HepG2 (cell line): ENCODE data around the gene EGR4. TPM values are rescaled to one million over a fixed set of nuclear protein-coding genes. Genes with fewer than 3 reads are reported as not detected.

ENCODE experiments used
- MTA1 ChIP-seq: sonication (generic); formaldehyde crosslinking; IDR thresholded peaks from 2 replicates; pipeline ENCODE4 v1.4.0; 2020; ENCODE audit warnings: missing genetic modification reagents, mild to moderate bottlenecking, borderline replicate concordance
- NCOA1 ChIP-seq: sonication (generic); formaldehyde crosslinking; IDR thresholded peaks from 2 replicates; pipeline ENCODE4 v1.9.0; 2021; ENCODE audit warnings: missing genetic modification reagents
- PAF1 ChIP-seq: IDR thresholded peaks from 2 replicates; pipeline ENCODE4 v1.6.1; 2016; ENCODE audit warnings: missing genetic modification reagents, missing compliant biosample characterization
- PAX8 ChIP-seq: sonication (generic); formaldehyde crosslinking; IDR thresholded peaks from 2 replicates; pipeline ENCODE4 v1.8.0; 2022; ENCODE audit warnings: mild to moderate bottlenecking, missing genetic modification reagents, borderline replicate concordance
- RCOR2 ChIP-seq: IDR thresholded peaks from 2 replicates; pipeline ENCODE4 v1.6.1; 2016; ENCODE audit warnings: missing biosample characterization, missing genetic modification reagents
- REL ChIP-seq: sonication (generic); formaldehyde crosslinking; conservative IDR thresholded peaks from 2 replicates; pipeline ENCODE4 v1.8.0; 2022; ENCODE audit warnings: mild to moderate bottlenecking, missing genetic modification reagents, moderate library complexity
- RORA ChIP-seq: sonication (generic); formaldehyde crosslinking; IDR thresholded peaks from 2 replicates; pipeline ENCODE4 v1.5.0; 2020; ENCODE audit warnings: mild to moderate bottlenecking, missing genetic modification reagents, moderate library complexity
- ZMYM3 ChIP-seq: sonication (generic); formaldehyde crosslinking; IDR thresholded peaks from 2 replicates; pipeline ENCODE4 v1.5.1; 2020; ENCODE audit warnings: mild to moderate bottlenecking, missing genetic modification reagents
- ZNF557 ChIP-seq: sonication (generic); formaldehyde crosslinking; IDR thresholded peaks from 2 replicates; pipeline ENCODE4 v1.4.0; 2020; ENCODE audit warnings: missing genetic modification reagents
- ZNF780A ChIP-seq: sonication (generic); formaldehyde crosslinking; IDR thresholded peaks from 2 replicates; pipeline ENCODE4 v1.8.0; 2022; ENCODE audit warnings: mild to moderate bottlenecking, missing genetic modification reagents, moderate library complexity
- ZNF841 ChIP-seq: sonication (generic); formaldehyde crosslinking; IDR thresholded peaks from 2 replicates; pipeline ENCODE4 v1.8.1; 2023; ENCODE audit warnings: missing genetic modification reagents, borderline replicate concordance
- polyA plus RNA-seq, 8 experiments: library from polyadenylated mRNA; depleted of rRNA in 3 of 8; stranded (reverse) in 7 of 8; unstranded in 1 of 8; fragments of >200 nt; fragmentation: Illumina TruSeq in 4 of 8; extraction: Trizol in 4 of 8; gene quantifications; 2 replicates each; pipeline versions ENCODE4 v1.2.1 to v1.2.3, GENCODE V29; 2011 to 2016; ENCODE audit warnings: low read depth in 4 of 8, missing spikeins in 1 of 8, mixed read lengths in 1 of 8; ENCODE audit not compliant: insufficient read depth in 1 of 8
- total RNA-seq, 5 experiments: library from RNA; depleted of rRNA; stranded (reverse); fragments of >200 nt; fragmentation: Illumina TruSeq; extraction: Trizol; gene quantifications; 2 replicates each; pipeline ENCODE4 v1.2.3, GENCODE V29; 2016; ENCODE audit warnings: low read depth in 1 of 5
- TF ChIP-seq, protein P1 (sequence below): sonication (generic); formaldehyde crosslinking; IDR thresholded peaks from 2 replicates; pipeline ENCODE4 v1.8.1; 2023; ENCODE audit warnings: mild to moderate bottlenecking, missing genetic modification reagents
- TF ChIP-seq, protein P2 (sequence below): sonication (generic); formaldehyde crosslinking; IDR thresholded peaks from 2 replicates; pipeline ENCODE4 v1.8.0; 2022; ENCODE audit warnings: mild to moderate bottlenecking, missing genetic modification reagents, moderate library complexity
- TF ChIP-seq, protein P3 (sequence below): sonication (generic); formaldehyde crosslinking; IDR thresholded peaks from 2 replicates; pipeline ENCODE4 v1.4.0; 2020; ENCODE audit warnings: missing genetic modification reagents
- TF ChIP-seq, protein P4 (sequence below): sonication (generic); formaldehyde crosslinking; IDR thresholded peaks from 2 replicates; pipeline ENCODE4 v1.4.0; 2020; ENCODE audit warnings: mild to moderate bottlenecking, missing genetic modification reagents
- TF ChIP-seq, protein P5 (sequence below): sonication (generic); formaldehyde crosslinking; IDR thresholded peaks from 2 replicates; pipeline ENCODE4 v1.4.0; 2020; ENCODE audit warnings: missing genetic modification reagents, mild to moderate bottlenecking, borderline replicate concordance
- TF ChIP-seq, protein P6 (sequence below): sonication (generic); IDR thresholded peaks from 2 replicates; pipeline ENCODE4 v1.6.1; 2016; ENCODE audit warnings: low read depth, borderline replicate concordance
- TF ChIP-seq, protein P7 (sequence below): sonication (generic); formaldehyde crosslinking; IDR thresholded peaks from 2 replicates; pipeline ENCODE4 v1.5.1; 2020; ENCODE audit warnings: mild to moderate bottlenecking, missing genetic modification reagents, moderate library complexity

Gene EGR4
- total and polyA plus RNA-seq, 2 of the 13 experiments (the other 11 are each of a cell fraction or from before 2014, with no cell fraction given): not detected

DNA sequence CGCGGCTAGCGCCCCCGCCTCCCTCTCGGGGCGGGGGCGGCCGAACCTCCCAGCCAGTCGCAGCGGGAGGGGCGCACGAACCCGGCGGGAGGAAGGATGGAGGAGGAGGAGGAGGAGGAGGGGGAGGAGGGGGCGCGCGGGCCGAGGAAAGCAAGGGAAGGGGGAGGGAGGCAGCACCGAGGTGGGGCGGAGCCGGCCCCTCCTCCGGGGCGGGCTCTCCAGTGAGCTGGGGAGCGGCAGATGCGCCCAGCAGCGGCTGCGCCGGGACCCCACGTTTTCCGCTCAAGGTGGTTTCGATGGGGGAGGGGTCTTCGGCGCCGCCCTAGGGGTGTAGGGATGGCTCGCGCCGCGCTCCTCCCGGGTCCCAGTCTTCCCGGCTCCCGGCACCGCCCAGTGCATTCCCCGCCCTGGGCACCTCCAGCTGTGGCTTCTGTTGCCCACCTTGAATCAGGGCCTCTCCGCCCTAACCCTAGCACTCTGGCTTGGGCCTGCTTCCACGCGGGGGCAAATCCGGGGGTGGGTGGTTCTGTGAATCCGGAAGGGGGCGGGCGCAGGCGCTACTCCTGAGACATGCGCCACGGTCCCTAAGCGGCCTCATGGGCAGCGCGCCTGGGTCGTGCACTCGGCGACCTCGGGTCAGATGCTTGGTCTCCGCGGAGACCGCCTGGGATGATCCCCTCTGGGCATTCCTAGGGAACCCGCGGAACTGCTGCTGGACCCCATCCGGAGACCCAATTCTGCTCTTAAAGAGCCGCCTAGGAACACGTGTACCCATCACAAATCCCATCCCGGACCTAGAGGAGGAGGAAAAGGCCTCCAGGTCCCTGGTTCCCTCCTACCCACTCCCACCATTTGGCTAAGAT is 8.8 kb downstream of the EGR4 start, which contains the start of gene FBXO41 (continued):
- TF ChIP-seq, protein P1, sequence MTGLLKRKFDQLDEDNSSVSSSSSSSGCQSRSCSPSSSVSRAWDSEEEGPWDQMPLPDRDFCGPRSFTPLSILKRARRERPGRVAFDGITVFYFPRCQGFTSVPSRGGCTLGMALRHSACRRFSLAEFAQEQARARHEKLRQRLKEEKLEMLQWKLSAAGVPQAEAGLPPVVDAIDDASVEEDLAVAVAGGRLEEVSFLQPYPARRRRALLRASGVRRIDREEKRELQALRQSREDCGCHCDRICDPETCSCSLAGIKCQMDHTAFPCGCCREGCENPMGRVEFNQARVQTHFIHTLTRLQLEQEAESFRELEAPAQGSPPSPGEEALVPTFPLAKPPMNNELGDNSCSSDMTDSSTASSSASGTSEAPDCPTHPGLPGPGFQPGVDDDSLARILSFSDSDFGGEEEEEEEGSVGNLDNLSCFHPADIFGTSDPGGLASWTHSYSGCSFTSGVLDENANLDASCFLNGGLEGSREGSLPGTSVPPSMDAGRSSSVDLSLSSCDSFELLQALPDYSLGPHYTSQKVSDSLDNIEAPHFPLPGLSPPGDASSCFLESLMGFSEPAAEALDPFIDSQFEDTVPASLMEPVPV (CRISPR knock-in tag): peak; percentile 18; the same call in 1 of the 2 replicates
- no peak for TF ChIP-seq NCOA1 (CRISPR knock-in tag)
- TF ChIP-seq, protein P2, sequence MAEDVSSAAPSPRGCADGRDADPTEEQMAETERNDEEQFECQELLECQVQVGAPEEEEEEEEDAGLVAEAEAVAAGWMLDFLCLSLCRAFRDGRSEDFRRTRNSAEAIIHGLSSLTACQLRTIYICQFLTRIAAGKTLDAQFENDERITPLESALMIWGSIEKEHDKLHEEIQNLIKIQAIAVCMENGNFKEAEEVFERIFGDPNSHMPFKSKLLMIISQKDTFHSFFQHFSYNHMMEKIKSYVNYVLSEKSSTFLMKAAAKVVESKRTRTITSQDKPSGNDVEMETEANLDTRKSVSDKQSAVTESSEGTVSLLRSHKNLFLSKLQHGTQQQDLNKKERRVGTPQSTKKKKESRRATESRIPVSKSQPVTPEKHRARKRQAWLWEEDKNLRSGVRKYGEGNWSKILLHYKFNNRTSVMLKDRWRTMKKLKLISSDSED (CRISPR knock-in tag): no peak; the same call in 1 of the 2 replicates
- TF ChIP-seq PAX8 (CRISPR knock-in tag): no peak
- TF ChIP-seq, protein P3, sequence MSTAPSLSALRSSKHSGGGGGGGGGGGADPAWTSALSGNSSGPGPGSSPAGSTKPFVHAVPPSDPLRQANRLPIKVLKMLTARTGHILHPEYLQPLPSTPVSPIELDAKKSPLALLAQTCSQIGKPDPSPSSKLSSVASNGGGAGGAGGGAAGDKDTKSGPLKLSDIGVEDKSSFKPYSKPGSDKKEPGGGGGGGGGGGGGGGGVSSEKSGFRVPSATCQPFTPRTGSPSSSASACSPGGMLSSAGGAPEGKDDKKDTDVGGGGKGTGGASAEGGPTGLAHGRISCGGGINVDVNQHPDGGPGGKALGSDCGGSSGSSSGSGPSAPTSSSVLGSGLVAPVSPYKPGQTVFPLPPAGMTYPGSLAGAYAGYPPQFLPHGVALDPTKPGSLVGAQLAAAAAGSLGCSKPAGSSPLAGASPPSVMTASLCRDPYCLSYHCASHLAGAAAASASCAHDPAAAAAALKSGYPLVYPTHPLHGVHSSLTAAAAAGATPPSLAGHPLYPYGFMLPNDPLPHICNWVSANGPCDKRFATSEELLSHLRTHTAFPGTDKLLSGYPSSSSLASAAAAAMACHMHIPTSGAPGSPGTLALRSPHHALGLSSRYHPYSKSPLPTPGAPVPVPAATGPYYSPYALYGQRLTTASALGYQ (CRISPR knock-in tag): no peak
- TF ChIP-seq, protein P4, sequence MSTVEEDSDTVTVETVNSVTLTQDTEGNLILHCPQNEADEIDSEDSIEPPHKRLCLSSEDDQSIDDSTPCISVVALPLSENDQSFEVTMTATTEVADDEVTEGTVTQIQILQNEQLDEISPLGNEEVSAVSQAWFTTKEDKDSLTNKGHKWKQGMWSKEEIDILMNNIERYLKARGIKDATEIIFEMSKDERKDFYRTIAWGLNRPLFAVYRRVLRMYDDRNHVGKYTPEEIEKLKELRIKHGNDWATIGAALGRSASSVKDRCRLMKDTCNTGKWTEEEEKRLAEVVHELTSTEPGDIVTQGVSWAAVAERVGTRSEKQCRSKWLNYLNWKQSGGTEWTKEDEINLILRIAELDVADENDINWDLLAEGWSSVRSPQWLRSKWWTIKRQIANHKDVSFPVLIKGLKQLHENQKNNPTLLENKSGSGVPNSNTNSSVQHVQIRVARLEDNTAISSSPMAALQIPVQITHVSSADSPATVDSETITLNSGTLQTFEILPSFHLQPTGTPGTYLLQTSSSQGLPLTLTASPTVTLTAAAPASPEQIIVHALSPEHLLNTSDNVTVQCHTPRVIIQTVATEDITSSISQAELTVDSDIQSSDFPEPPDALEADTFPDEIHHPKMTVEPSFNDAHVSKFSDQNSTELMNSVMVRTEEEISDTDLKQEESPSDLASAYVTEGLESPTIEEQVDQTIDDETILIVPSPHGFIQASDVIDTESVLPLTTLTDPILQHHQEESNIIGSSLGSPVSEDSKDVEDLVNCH: no peak
- no peak for TF ChIP-seq ZMYM3
- no peak for TF ChIP-seq PAF1 (CRISPR knock-in tag)
- no peak for TF ChIP-seq ZNF780A (CRISPR knock-in tag)
- TF ChIP-seq ZNF557 (CRISPR knock-in tag): no peak
- TF ChIP-seq, protein P5, sequence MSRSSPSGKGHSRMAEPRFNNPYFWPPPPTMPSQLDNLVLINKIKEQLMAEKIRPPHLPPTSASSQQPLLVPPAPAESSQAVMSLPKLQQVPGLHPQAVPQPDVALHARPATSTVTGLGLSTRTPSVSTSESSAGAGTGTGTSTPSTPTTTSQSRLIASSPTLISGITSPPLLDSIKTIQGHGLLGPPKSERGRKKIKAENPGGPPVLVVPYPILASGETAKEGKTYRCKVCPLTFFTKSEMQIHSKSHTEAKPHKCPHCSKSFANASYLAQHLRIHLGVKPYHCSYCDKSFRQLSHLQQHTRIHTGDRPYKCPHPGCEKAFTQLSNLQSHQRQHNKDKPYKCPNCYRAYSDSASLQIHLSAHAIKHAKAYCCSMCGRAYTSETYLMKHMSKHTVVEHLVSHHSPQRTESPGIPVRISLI: no peak
- no peak for TF ChIP-seq RORA
- no peak for TF ChIP-seq ZNF841 (CRISPR knock-in tag)
- no peak for TF ChIP-seq REL
- TF ChIP-seq RCOR2 (CRISPR knock-in tag): no peak
- peak; percentile 84 for TF ChIP-seq MTA1 (CRISPR knock-in tag)
- TF ChIP-seq, protein P6, sequence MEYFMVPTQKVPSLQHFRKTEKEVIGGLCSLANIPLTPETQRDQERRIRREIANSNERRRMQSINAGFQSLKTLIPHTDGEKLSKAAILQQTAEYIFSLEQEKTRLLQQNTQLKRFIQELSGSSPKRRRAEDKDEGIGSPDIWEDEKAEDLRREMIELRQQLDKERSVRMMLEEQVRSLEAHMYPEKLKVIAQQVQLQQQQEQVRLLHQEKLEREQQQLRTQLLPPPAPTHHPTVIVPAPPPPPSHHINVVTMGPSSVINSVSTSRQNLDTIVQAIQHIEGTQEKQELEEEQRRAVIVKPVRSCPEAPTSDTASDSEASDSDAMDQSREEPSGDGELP: no peak
- TF ChIP-seq, protein P7, sequence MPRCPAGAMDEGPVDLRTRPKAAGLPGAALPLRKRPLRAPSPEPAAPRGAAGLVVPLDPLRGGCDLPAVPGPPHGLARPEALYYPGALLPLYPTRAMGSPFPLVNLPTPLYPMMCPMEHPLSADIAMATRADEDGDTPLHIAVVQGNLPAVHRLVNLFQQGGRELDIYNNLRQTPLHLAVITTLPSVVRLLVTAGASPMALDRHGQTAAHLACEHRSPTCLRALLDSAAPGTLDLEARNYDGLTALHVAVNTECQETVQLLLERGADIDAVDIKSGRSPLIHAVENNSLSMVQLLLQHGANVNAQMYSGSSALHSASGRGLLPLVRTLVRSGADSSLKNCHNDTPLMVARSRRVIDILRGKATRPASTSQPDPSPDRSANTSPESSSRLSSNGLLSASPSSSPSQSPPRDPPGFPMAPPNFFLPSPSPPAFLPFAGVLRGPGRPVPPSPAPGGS (CRISPR knock-in tag): peak; percentile 19; the same call in 1 of the 2 replicates
